Cerebellar cortex (tissue), 1 donor: ENCODE measurements around the gene GPR156.

Experiments used
- DNase-seq: peaks from one replicate; pipeline ENCODE4 v3.0.0-alpha.2; 2015; ENCODE audit warnings: low spot score

GPR156 gene

DNA sequence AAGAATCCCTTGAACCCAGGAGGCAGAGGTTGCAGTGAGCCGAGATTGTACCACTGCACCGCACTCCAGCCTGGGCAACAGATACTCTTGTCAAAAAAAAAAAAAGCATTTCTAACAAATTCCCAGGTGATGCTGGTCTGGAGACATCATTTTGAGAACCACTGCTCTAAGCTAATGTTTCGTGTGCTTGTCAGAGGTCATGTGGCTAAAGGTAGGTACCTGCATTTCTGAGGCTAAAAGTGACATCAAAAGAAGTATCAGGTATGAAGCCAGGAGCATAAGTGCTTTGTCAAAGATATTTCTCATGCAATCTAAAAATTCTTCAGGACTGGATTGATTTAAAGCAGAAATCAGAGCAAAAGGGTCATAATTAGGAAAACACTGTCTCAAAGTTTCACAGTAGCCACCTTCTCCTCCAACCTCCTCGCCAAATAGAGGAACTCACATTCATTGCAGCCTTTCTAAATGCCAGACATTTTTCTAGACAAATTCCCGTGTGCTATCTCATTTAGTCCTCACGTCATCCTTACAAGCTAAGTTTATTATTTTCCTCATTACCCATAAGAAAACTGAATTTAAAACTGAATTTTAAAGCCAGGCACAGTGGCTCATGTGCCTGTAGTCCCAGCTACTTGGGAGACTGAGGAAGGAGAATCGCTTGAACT lies 165.0 kb downstream of the GPR156 start:
- no peak for DNase-seq
